ENCODE results near the gene PRRG4.
"Not testable (repeated sequence)": the region's sequence is repeated elsewhere in the genome, so short reads cannot be mapped to it uniquely, and the experiment has no call there.

Gene PRRG4

DNA sequence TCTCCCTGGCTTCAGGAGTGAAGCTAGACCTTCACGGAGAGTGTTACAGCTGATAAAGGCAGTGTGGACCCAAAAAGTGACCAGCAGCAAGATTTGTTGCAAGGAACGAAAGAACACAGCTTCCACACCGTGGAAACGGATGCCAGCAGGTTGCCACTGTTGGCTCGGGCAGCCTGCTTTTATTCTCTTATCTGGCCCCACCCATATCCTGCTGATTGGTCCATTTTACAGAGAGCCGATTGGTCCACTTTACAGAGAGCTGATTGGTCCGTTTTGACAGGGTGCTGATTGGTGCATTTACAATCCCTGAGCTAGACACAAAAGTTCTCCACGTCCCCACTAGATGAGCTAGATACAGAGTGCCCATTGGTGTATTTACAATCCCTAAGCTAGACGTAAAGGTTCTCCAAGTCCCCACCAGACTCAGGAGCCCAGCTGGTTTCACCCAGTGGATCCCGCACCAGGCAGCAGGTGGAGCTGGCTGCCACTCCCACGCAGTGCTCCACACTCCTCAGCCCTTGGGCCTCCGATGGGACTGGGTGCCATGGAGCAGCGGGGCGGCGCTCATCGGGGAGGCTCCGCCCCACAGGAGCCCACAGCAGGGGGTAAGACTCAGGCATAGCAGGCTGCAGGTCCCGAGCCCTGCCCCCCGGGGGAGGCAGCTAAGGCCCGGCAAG is 58.1 kb downstream of the PRRG4 start:
- not testable (repeated sequence) for FAIRE-seq

DNA sequence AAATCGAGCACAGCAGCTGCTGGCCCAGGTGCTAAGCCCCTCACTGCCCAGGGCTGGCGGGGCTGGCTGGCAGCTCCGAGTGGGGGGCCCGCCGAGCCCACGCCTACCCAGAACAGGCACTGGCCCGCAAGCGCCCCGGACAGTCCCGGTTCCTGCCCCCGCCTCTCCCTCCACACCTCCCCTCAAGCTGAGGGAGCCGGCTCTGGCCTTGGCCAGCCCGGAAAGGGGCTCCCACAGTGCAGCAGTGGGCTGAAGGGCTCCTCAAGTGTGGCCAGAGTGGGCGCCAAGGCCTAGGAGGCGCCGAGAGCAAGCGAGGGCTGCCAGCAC is 58.6 kb downstream of the PRRG4 start:
- FAIRE-seq = not testable (repeated sequence)

DNA sequence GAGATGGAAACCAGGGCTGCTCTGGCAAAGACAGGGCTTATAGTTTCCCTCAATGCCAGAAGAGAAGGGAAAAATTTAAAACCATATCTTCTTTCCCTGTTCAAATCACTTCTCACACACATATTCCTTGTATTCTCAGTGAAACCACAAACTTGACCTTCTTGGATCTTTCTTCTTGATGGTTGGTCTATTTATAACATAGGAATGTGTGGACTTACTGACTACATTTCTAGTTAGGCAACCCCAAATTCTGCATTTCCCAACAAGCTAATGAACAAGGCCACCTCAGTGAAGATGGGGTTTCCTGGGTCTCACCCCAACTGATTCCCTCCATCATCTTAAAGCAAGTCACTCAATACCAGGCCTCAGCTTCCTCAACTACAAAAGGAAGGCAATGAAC is 59.1 kb downstream of the PRRG4 start:
- FAIRE-seq = no peak

DNA sequence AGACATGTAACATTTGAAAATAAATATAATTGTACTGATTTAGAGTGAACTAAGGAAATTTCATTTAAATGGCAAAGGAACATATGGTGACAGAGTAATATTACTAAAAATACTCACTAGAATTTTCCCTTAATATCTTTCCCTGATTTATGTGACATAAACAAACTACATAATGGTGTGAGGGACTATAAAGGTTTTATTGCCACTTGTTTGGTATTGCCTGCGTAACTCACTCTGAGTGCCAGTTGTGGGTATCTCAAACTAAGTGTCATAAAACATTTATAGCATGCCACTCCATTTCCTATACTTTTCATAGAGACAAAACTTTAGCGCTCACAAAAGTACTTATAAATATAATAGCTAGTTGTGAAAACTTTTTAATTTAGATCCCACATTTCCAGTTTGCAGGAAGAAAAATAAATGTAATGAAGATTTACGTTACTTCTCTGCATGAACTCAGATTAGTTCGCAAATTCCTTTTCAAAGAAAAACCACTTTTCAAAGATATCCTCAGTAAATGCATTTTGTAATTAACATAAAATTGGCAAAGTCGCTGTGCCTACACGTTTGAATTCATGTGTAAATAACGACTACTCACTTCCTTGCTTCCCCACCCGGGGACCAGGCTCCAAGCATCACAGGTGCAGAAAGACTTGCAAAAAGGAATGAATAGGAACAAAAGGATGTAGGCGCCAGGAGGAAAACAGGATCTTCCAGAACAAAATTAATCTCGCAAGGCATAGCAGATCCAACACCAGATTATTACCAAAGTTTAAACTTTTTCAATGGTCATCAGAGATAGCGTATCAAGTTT is 61.3 kb downstream of the PRRG4 start:
- no peak for FAIRE-seq

DNA sequence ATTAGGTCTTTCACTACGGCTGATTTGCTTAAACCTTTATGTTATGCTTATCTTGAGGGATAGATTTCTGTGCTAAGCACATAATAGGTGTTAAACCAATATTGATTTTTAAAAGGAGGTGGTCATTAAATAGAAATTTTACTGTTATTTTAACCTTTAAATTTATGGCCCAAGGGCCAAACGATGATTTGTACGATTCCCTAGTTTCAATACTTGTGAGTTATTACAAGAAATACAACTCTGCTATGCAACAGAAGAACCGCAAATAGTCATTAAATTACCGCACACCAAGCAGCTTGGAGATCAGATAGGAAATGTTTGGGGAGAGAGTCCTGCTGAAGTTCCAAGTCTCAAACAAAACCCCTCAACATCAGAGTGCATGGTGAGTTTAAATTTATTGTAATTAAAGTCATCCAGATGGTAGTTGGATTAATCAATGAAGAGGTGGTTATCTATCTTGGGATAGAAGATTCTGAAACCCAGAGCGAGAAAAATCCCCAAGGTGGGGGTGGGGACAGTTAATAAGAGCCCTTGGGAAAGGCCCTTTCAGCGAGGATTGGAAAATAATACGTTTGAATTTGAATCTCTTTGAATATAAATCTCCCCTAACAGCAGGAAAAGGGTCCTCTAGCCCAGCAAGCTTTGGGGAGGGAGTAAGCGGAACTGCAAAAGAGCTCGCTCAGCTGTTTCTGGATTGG is 62.1 kb downstream of the PRRG4 start:
- no peak for FAIRE-seq

DNA sequence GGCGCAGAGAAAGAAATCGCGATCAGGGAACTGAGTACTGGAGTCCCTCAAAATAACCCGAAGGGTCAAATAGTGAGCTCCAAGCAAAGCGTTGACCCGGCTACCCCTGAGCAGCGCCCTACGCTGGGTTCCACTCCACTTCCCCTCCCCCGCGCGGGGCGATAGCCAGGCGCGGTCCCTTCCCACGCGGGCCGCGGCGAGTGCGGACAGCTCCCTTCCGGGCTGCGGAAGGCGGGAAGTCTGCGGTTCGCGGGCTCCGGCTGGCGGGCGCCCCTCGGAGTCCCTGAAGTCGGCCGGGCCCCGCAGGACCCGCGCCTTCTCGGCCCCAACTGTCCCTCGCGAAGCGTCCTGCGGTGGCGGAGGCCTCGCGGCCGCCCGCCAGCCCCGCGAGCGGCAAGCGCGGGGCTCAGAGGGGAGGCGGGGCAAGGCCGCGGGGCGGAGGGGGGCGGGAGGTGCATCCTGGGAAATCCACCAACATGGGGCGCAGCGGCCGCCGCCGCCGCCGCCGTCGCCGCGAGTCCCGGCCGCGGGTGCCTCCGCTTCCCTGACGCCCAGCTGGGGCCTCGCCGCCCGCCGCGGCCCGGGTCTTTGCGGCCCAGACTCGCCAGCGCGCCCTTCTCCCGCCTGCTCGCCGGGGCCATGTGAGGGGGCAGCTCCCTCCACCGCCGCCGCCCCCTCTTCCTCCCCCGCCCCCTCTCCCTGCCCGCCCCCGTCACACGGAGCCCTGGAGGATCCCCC is 62.8 kb downstream of the PRRG4 start, which contains the start of gene QSER1:
Gene QSER1 (plus strand): TSS at position 457 of the 738 bp plus-strand sequence. CDS start 315 bp downstream, outside the sequence.
- no peak for FAIRE-seq

DNA sequence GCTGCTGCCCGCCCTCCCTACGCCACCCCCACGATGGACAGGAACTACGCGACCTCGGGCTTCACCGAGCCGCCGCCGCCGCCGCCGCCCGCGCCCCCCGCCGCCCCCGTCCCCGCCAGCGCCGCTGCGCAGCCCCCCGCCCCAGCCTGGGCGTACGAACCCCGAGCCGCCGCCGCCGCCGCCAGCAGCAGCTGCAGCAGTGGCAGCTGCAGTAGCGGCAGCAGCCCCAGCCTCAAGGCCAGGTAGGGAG is 63.3 kb downstream of the PRRG4 start:
- FAIRE-seq = no peak

DNA sequence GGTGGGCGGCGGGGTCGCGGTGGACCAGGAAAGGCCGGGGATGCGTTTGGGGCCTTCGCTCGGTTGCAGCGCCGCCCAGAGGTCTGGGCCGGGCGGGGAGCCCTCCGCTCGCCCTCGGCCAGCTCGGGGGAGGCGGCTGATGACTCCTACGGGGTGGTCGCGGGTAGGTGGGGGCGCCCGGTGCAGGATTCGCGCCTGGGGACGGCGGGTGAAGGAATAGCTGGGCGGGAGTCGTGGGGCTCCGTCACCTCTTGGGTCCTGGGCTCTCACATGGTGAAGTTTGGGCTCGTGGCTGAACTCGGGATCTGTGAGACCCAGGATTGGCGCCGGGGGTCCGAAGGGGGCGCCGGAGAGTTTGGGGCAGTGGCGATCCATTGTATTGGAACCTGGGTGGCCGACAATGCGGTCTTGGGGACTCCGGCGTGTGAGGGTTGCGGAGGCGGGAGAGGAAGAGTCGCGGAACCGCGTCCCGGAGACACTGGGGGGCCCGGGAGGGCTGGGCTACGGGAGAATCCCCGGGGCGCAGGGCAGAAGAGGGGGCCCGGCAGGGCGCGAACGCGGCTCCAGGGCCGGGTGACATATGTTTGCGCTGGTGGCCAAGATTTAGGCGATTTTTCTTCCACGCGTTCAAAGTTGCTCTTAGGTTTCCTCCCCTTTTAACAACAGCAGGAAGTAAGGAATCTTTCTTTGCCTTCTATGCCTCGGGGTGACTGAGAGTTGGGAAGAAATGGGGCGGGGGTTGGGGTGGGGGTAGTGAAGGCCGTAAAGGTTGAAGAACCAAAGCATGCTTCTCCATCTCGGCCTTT is 63.8 kb downstream of the PRRG4 start:
- no peak for FAIRE-seq

DNA sequence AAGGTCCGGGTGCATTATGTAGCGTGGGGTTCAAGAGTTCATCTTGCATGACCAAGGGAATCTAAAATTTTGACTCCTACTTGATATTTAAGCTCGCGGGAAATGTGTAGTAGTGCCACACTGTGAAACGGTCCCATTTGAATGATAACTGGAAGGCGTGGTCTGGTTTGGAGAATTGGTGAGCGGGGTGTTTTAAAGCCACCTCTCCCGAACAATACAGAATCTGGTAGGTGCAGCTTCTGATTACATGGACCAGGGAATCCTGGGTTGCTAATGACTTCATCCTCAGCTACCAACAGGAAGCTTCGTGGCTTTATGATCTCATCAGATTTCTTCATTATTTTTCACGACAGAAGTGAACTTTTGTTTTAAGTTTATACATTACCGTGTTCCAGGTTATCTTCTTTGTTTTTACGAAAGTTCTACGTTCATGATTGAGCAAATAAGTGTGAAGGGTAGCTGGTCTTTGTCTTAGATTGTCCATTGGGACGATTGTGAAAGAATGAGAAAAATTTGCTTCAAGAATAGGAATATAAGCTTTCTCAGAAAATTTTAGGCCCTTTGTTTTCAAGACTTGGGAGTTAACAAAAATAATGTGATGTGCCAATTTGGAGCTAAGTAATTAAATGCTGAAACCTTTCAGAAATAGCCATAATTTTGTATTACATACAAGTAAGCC is 64.6 kb downstream of the PRRG4 start:
- FAIRE-seq = peak; percentile 36

DNA sequence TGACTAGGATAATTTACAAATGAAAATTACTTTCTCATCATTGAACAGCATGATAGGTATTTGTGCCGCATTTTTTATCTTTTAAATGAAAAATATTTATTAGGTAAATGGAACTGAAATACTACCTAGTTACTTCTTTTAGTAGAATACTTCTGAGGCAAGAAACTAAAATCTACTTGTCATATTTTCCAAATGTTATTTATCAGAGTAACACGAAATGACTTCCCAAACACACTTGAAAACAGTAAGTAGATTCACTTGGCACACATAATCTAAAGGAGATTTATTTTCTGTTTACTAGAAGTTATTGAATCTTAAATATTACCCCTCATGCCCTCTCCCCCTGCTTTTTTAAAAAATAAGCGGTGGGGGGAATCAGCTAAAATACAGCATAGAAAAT is 65.2 kb downstream of the PRRG4 start:
- no peak for FAIRE-seq

DNA sequence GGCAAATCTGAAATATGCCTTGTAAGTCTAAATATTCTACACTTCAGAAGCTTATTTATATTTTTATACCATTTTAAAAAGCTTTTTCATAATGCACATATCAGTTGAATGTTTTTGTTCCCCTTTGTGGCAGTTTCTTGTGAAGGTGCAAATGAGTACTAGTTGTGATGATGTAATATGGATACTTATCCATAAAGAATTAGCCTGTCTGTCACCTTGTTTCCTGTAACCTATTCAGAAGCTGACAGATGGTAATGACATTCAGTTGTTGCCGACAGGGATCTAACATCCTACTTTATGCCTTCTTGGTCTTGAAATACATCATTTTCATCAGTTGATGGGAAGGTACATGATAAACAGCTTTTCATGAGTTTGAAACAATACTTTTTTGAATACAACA is 65.7 kb downstream of the PRRG4 start:
- no peak for FAIRE-seq

DNA sequence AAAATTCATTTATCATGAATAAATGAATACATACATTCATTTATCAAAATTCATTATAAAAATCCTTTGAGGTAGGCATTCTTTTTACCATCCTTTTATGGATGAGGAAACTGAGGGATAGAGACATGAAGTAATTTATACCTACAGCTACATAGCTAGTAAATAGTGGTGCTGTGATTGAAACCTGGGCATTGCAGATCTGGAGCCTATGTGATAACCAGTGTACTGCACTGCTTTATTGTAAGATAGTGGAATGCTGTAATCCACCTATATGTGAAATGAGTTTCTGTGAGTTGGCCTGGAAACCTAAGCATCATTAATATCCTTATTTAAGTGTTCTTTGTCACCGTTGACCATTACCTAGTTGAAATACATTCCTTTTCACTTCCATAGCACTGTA is 67.4 kb downstream of the PRRG4 start:
- no peak for FAIRE-seq

DNA sequence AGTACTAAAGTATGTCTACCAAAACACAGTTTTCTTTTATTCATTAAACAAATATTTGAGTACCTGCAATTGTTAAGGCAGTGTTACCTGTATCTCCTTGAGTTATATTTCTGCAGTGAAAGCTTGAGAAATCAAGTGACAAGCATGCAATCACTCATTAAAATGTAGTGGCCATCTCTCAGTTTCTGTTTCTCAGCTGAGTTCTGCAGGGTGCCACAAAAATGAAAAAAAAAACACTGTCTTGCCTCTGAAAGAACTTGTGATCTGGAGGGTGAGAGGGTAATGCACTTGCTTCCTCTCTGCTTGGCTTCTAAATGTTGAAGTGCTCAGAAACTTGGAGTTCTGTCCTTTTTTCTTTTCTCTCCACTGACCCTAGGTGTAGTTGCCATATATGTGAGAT is 69.7 kb downstream of the PRRG4 start:
- FAIRE-seq = no peak

DNA sequence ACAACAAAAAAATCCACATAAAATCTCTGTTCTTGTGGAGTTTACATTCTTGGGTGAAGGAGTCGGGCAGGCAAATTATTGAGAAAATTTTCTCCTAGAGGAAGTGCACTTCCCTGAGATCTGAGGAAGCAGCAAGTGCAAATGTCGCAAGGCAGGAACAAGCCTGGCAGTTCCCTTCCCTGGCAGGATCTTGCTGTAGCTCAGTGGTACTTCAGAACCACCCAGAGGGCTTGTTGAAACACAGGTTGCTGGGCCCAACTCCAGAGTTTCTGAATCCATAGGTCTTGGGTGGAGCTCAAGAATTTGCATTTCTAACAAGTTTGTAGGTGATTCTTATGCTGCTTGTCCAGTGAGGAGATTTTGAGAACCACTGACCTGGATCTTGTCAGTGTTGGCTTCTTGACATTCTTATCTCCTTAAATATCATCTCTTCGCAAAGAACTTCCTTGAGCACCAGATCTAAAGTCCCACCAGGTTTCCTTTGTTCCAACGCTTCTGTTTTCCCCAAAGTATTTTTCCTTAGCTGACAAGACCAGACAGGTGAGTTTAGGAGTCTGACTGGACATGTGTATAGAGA is 72.5 kb downstream of the PRRG4 start:
- FAIRE-seq = no peak

DNA sequence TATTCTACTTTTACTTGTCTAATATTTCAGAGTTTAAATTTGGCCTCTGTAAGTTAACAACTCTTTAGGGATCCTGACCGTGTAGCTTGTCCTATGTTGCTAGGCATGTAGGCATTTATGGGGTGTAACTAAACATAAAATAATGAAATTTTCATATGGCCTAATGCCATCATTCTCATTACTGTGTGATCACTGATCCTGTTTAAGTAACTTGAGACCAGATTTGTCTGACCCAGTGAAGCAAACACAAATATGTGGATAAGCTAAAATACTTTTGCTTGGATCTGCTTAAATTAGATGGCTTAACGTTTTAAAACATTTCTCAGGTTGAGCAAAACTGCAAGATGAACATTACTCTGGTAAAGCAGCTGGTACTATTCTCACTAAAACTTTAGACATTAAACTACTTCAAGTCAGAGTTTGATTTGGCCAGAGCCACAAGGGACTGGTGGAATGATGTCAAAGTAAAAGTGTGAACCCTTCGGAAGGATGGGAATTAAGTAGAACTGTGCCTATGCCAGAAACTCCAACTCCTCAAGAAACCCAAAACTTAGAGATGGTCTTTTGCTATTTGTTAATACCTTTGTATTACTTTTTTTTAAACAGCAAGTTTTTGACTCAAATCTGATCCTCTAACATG is 75.4 kb downstream of the PRRG4 start:
- no peak for FAIRE-seq
